ENCODE measurements around the gene ABHD16B. TPM values are rescaled to one million over a fixed set of nuclear protein-coding genes. Genes with fewer than 3 reads are reported as not detected.

The ABHD16B gene
- total and polyA plus RNA-seq, 5 experiments from 2014 or later, result 0.29 to 0.60 (median 0.57) TPM; not detected in 2

- H3K27ac Mint-ChIP-seq, result no peak overlapping the region
- H3K4me3 Mint-ChIP-seq, result no peak overlapping the region
- POLR2A ChIA-PET, result no interaction called here
- no peaks in the 10 kb centered on the region for H3K9me3 Mint-ChIP-seq
- no peaks in the 10 kb centered on the region for H3K36me3 Mint-ChIP-seq
- DNase-seq (no peak), ATAC-seq (no peak)
- peaks cover 3 to 26% (median 5%) of the 10 kb centered on the region in 5 donors for H3K27me3 Mint-ChIP-seq
- H3K4me1 Mint-ChIP-seq, result peaks cover 3 to 15% (median 9%) of the 10 kb centered on the region in 4 donors
Observed at GRCh38 chr20:63837479-63837878, 23.8 kb upstream of the ABHD16B start.

- Mint-ChIP-seq H3K27me3 (peaks cover 6 to 40% (median 16%) of the 10 kb centered on the region in 5 donors), H3K27ac (peak overlapping the region in 2 of 10 donors; percentile 4 to 69), H3K36me3 (no peaks in the 10 kb centered on the region), H3K9me3 (no peaks in the 10 kb centered on the region), H3K4me3 (no peak overlapping the region), H3K4me1 (peaks cover 6 to 27% (median 20%) of the 10 kb centered on the region in 4 donors)
- no peak for ATAC-seq
- POLR2A ChIA-PET, result no interaction called here
- no peak for DNase-seq
Observed at GRCh38 chr20:63839620-63840019, 21.7 kb upstream of the ABHD16B start.

- Mint-ChIP-seq H3K27ac (peak overlapping the region in 2 of 10 donors; percentile 0 to 38), H3K36me3 (no peaks in the 10 kb centered on the region), H3K9me3 (no peaks in the 10 kb centered on the region), H3K4me1 (peaks cover 6 to 27% (median 22%) of the 10 kb centered on the region in 4 donors), H3K4me3 (no peak overlapping the region), H3K27me3 (peaks cover 9 to 48% (median 16%) of the 10 kb centered on the region in 5 donors)
- POLR2A ChIA-PET, result no interaction called here
- DNase-seq, result no peak
- ATAC-seq, result no peak
Observed at GRCh38 chr20:63840405-63840828, 20.9 kb upstream of the ABHD16B start.

- POLR2A ChIA-PET, result no interaction called here
- Mint-ChIP-seq H3K4me1 (peaks cover 6 to 32% (median 26%) of the 10 kb centered on the region in 4 donors), H3K4me3 (peak overlapping the region in 3 of 10 donors; percentile 7 to 64 (median 48)), H3K36me3 (no peaks in the 10 kb centered on the region), H3K27me3 (peaks cover 9 to 56% (median 18%) of the 10 kb centered on the region in 5 donors), H3K9me3 (no peaks in the 10 kb centered on the region), H3K27ac (peak overlapping the region in 2 of 10 donors; percentile 9 to 73)
- DNase-seq (peak in 1 of 10 donors; percentile 36), ATAC-seq (no peak)
Observed at GRCh38 chr20:63842258-63842657, 19.0 kb upstream of the ABHD16B start.

- DNase-seq (no peak), ATAC-seq (no peak)
- no peaks in the 10 kb centered on the region for H3K9me3 Mint-ChIP-seq
- no peaks in the 10 kb centered on the region for H3K36me3 Mint-ChIP-seq
- H3K27ac Mint-ChIP-seq, result peak overlapping the region in 1 of 10 donors; percentile 13
- peaks cover 9 to 56% (median 18%) of the 10 kb centered on the region in 5 donors for H3K27me3 Mint-ChIP-seq
- no peak overlapping the region for H3K4me3 Mint-ChIP-seq
- POLR2A ChIA-PET, result no interaction called here
- H3K4me1 Mint-ChIP-seq, result peaks cover 7 to 25% (median 22%) of the 10 kb centered on the region in 4 donors
Observed at GRCh38 chr20:63843222-63843621, 18.1 kb upstream of the ABHD16B start.

- Mint-ChIP-seq H3K9me3 (no peaks in the 10 kb centered on the region), H3K36me3 (no peaks in the 10 kb centered on the region), H3K27me3 (peaks cover 9 to 56% (median 21%) of the 10 kb centered on the region in 5 donors), H3K4me1 (peaks cover 7 to 25% (median 22%) of the 10 kb centered on the region in 4 donors), H3K27ac (peak overlapping the region in 1 of 10 donors; percentile 18), H3K4me3 (peak overlapping the region in 4 of 10 donors; percentile 29 to 57 (median 43))
- DNase-seq, result no peak
- POLR2A ChIA-PET, result no interaction called here
- ATAC-seq, result no peak
Observed at GRCh38 chr20:63843778-63844177, 17.5 kb upstream of the ABHD16B start.

- Mint-ChIP-seq H3K9me3 (no peaks in the 10 kb centered on the region), H3K4me3 (peak overlapping the region in 1 of 10 donors; percentile 14), H3K27ac (no peak overlapping the region), H3K27me3 (peaks cover 9 to 57% (median 21%) of the 10 kb centered on the region in 5 donors), H3K4me1 (peaks cover 7 to 25% (median 22%) of the 10 kb centered on the region in 4 donors), H3K36me3 (no peaks in the 10 kb centered on the region)
- DNase-seq, result peak in 1 of 10 donors; percentile 31
- POLR2A ChIA-PET, result no interaction called here
- ATAC-seq, result no peak
Observed at GRCh38 chr20:63844511-63844991, 16.7 kb upstream of the ABHD16B start.

- no peaks in the 10 kb centered on the region for H3K9me3 Mint-ChIP-seq
- H3K27ac Mint-ChIP-seq, result no peak overlapping the region
- peaks cover 10 to 61% (median 25%) of the 10 kb centered on the region in 5 donors for H3K27me3 Mint-ChIP-seq
- DNase-seq, result peak in 1 of 10 donors; percentile 48
- no peaks in the 10 kb centered on the region for H3K36me3 Mint-ChIP-seq
- ATAC-seq, result peak; percentile 33 to 57
- peak overlapping the region in 7 of 10 donors; percentile 20 to 72 (median 36) for H3K4me3 Mint-ChIP-seq
- H3K4me1 Mint-ChIP-seq, result peaks cover 7 to 33% (median 27%) of the 10 kb centered on the region in 4 donors
- POLR2A ChIA-PET, result interaction anchor here (0.7 kb wide), 1 partner anchor 27 kb away, joined by 3 read pairs; no protein-coding TSS in a partner anchor
Observed at GRCh38 chr20:63846128-63846771, 15.0 kb upstream of the ABHD16B start.

- Mint-ChIP-seq H3K9me3 (no peaks in the 10 kb centered on the region), H3K36me3 (no peaks in the 10 kb centered on the region), H3K4me3 (no peak overlapping the region), H3K27ac (no peak overlapping the region), H3K27me3 (peaks cover 10 to 60% (median 26%) of the 10 kb centered on the region in 5 donors), H3K4me1 (peaks cover 7 to 32% (median 27%) of the 10 kb centered on the region in 4 donors)
- DNase-seq (no peak), ATAC-seq (no peak)
- POLR2A ChIA-PET, result no interaction called here
Observed at GRCh38 chr20:63846888-63847236, 14.4 kb upstream of the ABHD16B start.

- ATAC-seq, result peak in 1 of 2 donors; percentile 55
- H3K4me3 Mint-ChIP-seq, result no peak overlapping the region
- no peaks in the 10 kb centered on the region for H3K36me3 Mint-ChIP-seq
- H3K4me1 Mint-ChIP-seq, result peaks cover 6 to 27% (median 23%) of the 10 kb centered on the region in 4 donors
- no peak overlapping the region for H3K27ac Mint-ChIP-seq
- peaks cover 7 to 57% (median 26%) of the 10 kb centered on the region in 5 donors for H3K27me3 Mint-ChIP-seq
- H3K9me3 Mint-ChIP-seq, result no peaks in the 10 kb centered on the region
- POLR2A ChIA-PET, result interaction anchor here (1.8 kb wide), 1 partner anchor 17 kb away, joined by 4 read pairs; no protein-coding TSS in a partner anchor
- peak in 1 of 10 donors; percentile 59 for DNase-seq
Observed at GRCh38 chr20:63847237-63848002, 13.9 kb upstream of the ABHD16B start.

- H3K4me1 Mint-ChIP-seq, result peaks cover 6 to 25% (median 20%) of the 10 kb centered on the region in 4 donors
- H3K27me3 Mint-ChIP-seq, result peaks cover 5 to 49% (median 22%) of the 10 kb centered on the region in 5 donors
- POLR2A ChIA-PET, result interaction anchor here (0.7 to 1.8 kb wide), 2 partner anchors 16 to 175 kb away, joined by 3 to 4 read pairs; no protein-coding TSS in a partner anchor
- H3K9me3 Mint-ChIP-seq, result no peaks in the 10 kb centered on the region
- no peak overlapping the region for H3K27ac Mint-ChIP-seq
- DNase-seq (peak in 1 of 10 donors; percentile 55), ATAC-seq (no peak)
- H3K36me3 Mint-ChIP-seq, result no peaks in the 10 kb centered on the region
- no peak overlapping the region for H3K4me3 Mint-ChIP-seq
Observed at GRCh38 chr20:63848003-63848911, 13.0 kb upstream of the ABHD16B start.

Measured in naive thymus-derived CD8-positive, alpha-beta T cell (primary cell).